Adrenal gland (tissue), 12 donors: ENCODE results near the gene ABCC12. TPM values are rescaled to one million over a fixed set of nuclear protein-coding genes. Genes with fewer than 3 reads are reported as not detected.

Experiments used
- DNase-seq, 7 donors: peaks; one replicate each; pipeline ENCODE4 v3.0.0-alpha.2; 2019 to 2020
- H3K27ac ChIP-seq, 5 donors: fragments of 200-600 bp; sonication (generic) in 4 of 5; 1 replicate in 3 of 5; 2 replicates in 2 of 5; pipeline versions ENCODE4 v1.5.1 to v1.8.0; 2016 to 2020; ENCODE audit warnings: mild to moderate bottlenecking in 1 of 5
- H3K27me3 ChIP-seq: fragments of 200-600 bp; 2 replicates; pipeline ENCODE4 v1.8.0; 2021
- H3K36me3 ChIP-seq, 2 donors: fragments of 200-600 bp; replicated peaks in 1 of 2; 1 replicate in 1 of 2; 2 replicates in 1 of 2; pipeline versions ENCODE4 v1.5.1 to v1.8.0; 2018 to 2022
- H3K4me1 ChIP-seq, 2 donors: fragments of 200-600 bp; replicated peaks in 1 of 2; 1 replicate in 1 of 2; 2 replicates in 1 of 2; pipeline versions ENCODE4 v1.5.1 to v1.8.0; 2018 to 2021
- H3K4me3 ChIP-seq, 4 donors: fragments of 200-600 bp; sonication (generic) in 3 of 4; one replicate each; pipeline ENCODE4 v1.5.1; 2016 to 2018
- H3K9me3 ChIP-seq, 3 donors: fragments of 200-600 bp; sonication (generic) in 1 of 3; replicated peaks in 1 of 3; 1 replicate in 2 of 3; 2 replicates in 1 of 3; pipeline versions ENCODE4 v1.5.1 to v1.8.0; 2016 to 2021
- POLR2A ChIP-seq, 2 donors: fragments of 450-650 bp; IDR thresholded peaks; one replicate each; pipeline ENCODE4 v1.6.1; 2017; ENCODE audit warnings: antibody characterized with exemption in 2 of 2, mild to moderate bottlenecking in 2 of 2, moderate library complexity in 1 of 2
- WGBS, 4 donors: extraction: QIAGEN DNeasy Blood & Tissue Kit in 2 of 4; methylation state at CpG; one replicate each; pipeline versions ENCODE4 v1.1.5 to v1.1.7; 2013 to 2017; 5-methylcytosine and 5-hydroxymethylcytosine counted together
- intact Hi-C, 2 donors: fragments of 100-400 bp; cut with DNase I; formaldehyde crosslinking; loops; one replicate each; pipeline versions ENCODE4 v1.14.1 to v1.15.0; 2022 to 2023
- polyA plus RNA-seq, 3 donors: library from polyadenylated mRNA; stranded (reverse); fragments of 200-250 nt in 2 of 3; fragments of 350-450 nt in 1 of 3; fragmentation: Illumina TruSeq in 1 of 3; extraction: RNeasy Lipid Tissue Mini Kit (QIAGEN cat#74804) in 1 of 3; gene quantifications; one replicate each; pipeline ENCODE4 v1.2.3, GENCODE V29; 2013 to 2014
- total RNA-seq, 9 donors: library from RNA; depleted of rRNA in 4 of 9; stranded (reverse); fragments of >200 nt in 4 of 9; fragments of 120-200 nt in 1 of 9; fragmentation: NEBNext Ultra II Directional in 1 of 9; extraction: Animal tissue kit (Norgen Biotek cat#: 25700) in 1 of 9; gene quantifications; one replicate each; pipeline versions ENCODE4 v1.1.0 to v1.2.4, GENCODE V29; 2013 to 2023
- TF ChIP-seq, protein P1 (sequence below), 6 experiments: fragments of 450-650 bp in 4 of 6; fragments of 200-600 bp in 2 of 6; sonication (generic) in 1 of 6; IDR thresholded peaks; 1 replicate in 5 of 6; 2 replicates in 1 of 6; pipeline versions ENCODE4 v1.5.1 to v1.8.0; 2016 to 2021; ENCODE audit warnings: antibody characterized with exemption in 6 of 6, mild to moderate bottlenecking in 2 of 6, moderate library complexity in 1 of 6
- donor health status: healthy with polysubstance abuse.
- donor health status: Bipolar disorder and iron deficiency.
- donor health status: DM: yes; HTN: yes; CAD: no.
- donor health status: DM: no; HTN: no; CAD: no.
- donor health status: DM: no; HTN: no; CAD: no.
- donor health status: DM: yes; HTN: yes; CAD: no.

The ABCC12 gene
- total and polyA plus RNA-seq, 12 donors, result not detected

DNA sequence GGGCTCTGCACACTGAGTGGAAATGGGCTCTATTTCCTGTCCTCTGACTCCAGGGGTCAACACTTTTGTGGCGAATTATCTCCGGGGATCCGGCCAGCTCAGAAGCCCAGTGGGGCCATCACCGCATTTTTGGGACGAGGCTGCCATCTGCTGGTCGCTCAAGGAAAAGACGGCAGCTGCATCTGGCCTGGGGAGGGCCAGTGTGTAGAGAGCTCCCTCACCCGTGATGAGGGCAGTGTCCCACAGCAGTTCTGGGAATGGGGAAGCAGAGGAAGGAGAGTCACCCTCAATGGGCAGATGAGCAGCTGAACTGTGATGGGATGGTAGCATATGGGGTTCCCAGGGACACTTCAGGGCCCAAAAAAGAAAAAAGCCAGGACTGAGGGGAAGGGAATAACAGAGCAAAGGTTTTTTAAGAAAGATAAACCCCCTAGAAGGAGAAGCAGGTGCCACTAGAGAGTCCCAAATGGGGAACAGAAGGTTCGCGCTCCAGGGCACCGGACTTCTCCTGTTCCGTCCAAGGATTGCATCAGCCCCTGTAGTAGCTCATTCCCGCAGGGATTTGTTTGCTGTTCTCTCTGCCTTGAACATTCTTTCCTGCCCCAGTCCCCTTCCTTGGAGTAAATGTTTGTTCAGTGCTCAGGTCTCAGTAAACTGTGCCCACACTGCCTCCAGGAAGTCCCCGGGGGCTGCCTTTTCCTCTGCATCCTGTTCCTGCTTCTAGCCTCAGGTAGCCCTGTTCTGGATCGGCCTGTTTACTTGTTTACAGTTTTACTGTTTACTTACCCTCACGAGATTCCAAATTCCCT lies 9.3 kb upstream of the ABCC12 start:
- Histone ChIP-seq H3K4me3 (no peak overlapping the region), H3K27ac (no peak overlapping the region), H3K9me3 (no peaks in the 10 kb centered on the region), H3K36me3 (no peaks in the 10 kb centered on the region), H3K4me1 (no peaks in the 10 kb centered on the region), H3K27me3 (no peaks in the 10 kb centered on the region)
- 31 to 46% (median 33%) methylated on average over 9 to 16 of the region's 16 CpGs for WGBS, 4 donors
- TF ChIP-seq, protein P1, sequence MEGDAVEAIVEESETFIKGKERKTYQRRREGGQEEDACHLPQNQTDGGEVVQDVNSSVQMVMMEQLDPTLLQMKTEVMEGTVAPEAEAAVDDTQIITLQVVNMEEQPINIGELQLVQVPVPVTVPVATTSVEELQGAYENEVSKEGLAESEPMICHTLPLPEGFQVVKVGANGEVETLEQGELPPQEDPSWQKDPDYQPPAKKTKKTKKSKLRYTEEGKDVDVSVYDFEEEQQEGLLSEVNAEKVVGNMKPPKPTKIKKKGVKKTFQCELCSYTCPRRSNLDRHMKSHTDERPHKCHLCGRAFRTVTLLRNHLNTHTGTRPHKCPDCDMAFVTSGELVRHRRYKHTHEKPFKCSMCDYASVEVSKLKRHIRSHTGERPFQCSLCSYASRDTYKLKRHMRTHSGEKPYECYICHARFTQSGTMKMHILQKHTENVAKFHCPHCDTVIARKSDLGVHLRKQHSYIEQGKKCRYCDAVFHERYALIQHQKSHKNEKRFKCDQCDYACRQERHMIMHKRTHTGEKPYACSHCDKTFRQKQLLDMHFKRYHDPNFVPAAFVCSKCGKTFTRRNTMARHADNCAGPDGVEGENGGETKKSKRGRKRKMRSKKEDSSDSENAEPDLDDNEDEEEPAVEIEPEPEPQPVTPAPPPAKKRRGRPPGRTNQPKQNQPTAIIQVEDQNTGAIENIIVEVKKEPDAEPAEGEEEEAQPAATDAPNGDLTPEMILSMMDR (IDR thresholded peaks at IDR 0.05), result peak; percentile 67 to 88 (median 80)
- TF ChIP-seq POLR2A (IDR thresholded peaks at IDR 0.05), result no peak
- peak; percentile 62 to 82 (median 70) for DNase-seq
- intact Hi-C loops, result loop anchor here (5.0 to 10.0 kb wide), 3 partner anchors 1128 to 1310 kb away; no protein-coding TSS in a partner anchor

DNA sequence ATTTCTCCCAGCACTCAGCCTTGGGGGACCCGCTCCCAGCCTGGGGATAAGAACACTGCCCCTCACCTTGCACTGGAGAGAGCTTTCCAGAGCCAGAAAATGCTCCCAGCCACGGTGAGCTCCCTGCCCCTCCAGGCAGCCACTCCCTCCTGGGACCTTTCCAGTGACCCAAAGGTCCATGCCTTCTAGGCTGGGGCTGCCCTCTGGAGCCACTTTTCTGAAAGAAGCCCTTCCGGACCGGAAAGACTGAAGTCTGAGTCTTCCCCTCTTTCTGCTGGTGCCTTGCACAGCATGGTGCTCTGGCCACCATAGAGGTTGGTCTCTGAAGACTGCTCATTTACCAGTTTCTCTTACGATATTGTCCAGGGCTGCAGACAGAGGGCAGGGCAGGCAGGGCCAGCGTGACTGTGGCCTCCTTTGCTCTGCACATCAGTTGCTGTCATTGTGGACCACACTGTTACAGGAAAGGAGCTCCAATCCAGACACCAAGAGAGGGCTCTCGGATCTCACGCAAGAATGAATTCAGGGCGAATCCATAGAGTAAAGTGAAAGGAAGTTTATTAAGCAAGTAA lies 7.1 kb upstream of the ABCC12 start:
- Histone ChIP-seq H3K4me1 (no peaks in the 10 kb centered on the region), H3K27me3 (no peaks in the 10 kb centered on the region), H3K36me3 (no peaks in the 10 kb centered on the region), H3K27ac (no peak overlapping the region), H3K4me3 (no peak overlapping the region), H3K9me3 (no peaks in the 10 kb centered on the region)
- no peak for DNase-seq
- 74 to 86% (median 84%) methylated on average over 8 to 9 of the region's 9 CpGs for WGBS, 4 donors
- intact Hi-C loops, result loop anchor here (10.0 kb wide), 2 partner anchors 1128 to 1308 kb away; no protein-coding TSS in a partner anchor
- TF ChIP-seq, protein P1 (IDR thresholded peaks at IDR 0.05), result no peak
- TF ChIP-seq POLR2A (IDR thresholded peaks at IDR 0.05), result no peak

DNA sequence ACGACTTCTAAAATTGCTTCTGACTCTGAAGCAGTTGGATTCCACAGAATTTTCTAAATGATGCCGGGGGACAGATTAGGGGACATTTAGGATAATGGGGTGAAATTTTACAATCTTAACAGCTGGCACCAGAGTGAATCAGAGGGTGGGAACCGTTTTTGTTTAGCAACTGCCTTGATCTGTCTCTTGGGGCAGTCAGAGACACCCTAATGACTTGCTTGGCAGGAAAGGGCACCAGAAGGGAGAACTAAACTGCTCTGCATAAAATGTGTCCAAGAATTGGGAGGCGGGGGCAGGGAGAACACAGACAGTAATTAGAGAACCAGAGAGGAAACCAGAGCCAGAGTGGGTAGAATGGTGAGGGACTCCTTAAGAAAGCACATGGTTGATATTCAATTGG lies 6.1 kb upstream of the ABCC12 start:
- Histone ChIP-seq H3K27me3 (no peaks in the 10 kb centered on the region), H3K36me3 (no peaks in the 10 kb centered on the region), H3K9me3 (no peaks in the 10 kb centered on the region), H3K4me3 (no peak overlapping the region), H3K27ac (no peak overlapping the region), H3K4me1 (no peaks in the 10 kb centered on the region)
- TF ChIP-seq, protein P1 (IDR thresholded peaks at IDR 0.05), result no peak
- no peak for TF ChIP-seq POLR2A (IDR thresholded peaks at IDR 0.05)
- DNase-seq, result no peak
- intact Hi-C loops, result loop anchor here (10.0 kb wide), 2 partner anchors 1127 to 1307 kb away; no protein-coding TSS in a partner anchor
- WGBS, 4 donors, result 72 to 82% (median 77%) methylated on average over 4 of the region's 4 CpGs

DNA sequence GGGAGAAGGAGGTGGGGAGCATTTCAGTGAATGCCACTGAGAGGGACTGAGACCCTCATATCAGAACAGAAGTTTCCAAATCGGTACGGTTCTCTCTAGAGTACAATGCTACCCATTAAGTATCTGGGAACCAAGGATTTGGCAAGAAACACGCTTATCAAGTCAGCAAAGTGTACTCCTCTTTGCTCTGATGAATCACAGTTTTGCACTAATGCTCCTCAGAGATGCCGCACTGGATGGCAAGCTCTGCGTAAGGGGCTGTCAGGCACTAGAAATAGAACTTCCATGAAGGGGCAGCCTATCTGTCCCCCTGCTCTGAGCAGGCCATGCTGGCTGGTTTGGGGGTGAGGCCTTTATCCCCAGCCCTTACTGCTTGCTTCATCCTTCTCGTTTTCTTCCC lies 4.8 kb upstream of the ABCC12 start:
- H3K27me3 ChIP-seq, result no peaks in the 10 kb centered on the region
- H3K4me1 ChIP-seq, result no peaks in the 10 kb centered on the region
- no peak overlapping the region for H3K27ac ChIP-seq
- H3K9me3 ChIP-seq, result no peaks in the 10 kb centered on the region
- H3K4me3 ChIP-seq, result no peak overlapping the region
- TF ChIP-seq, protein P1 (IDR thresholded peaks at IDR 0.05), result no peak
- no peak for TF ChIP-seq POLR2A (IDR thresholded peaks at IDR 0.05)
- 66 to 76% (median 72%) methylated on average over 6 of the region's 6 CpGs for WGBS, 4 donors
- no peaks in the 10 kb centered on the region for H3K36me3 ChIP-seq
- DNase-seq, result no peak
- intact Hi-C loops, result loop anchor here (10.0 kb wide), 2 partner anchors 1126 to 1306 kb away; no protein-coding TSS in a partner anchor
